ENCODE results near the gene PARD3.

PARD3 gene

DNA sequence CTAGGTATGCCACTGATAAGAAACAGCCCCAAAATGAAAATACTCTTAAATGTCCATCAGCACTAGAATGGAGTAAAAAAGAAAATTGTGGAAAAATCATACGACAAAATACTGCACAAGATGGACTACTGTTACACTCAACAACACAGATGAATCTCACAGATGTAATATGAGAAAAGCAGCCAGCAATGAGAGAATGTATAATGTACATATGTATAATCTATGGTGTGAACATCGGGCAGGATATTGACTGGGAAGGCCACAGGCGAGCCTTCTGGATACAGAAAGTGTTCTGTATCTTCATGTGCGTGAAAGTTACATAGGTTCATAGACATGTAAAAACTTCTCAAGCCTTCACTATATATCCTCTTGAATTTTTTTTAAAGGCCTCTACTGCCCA is 212.6 kb downstream of the PARD3 start:
- no peak overlapping the region for H3K4me2 ChIP-seq (ENCODE audit: low read length)
- no peak overlapping the region for H3K9ac ChIP-seq (ENCODE audit: low read length)
- H3K79me1 ChIP-seq (ENCODE audit: low read length): no peaks in the 10 kb centered on the region
- H2BK120ac ChIP-seq (ENCODE audit: insufficient read depth, low read length, poor library complexity): no peak overlapping the region
- H2BK12ac ChIP-seq (ENCODE audit: low read length): no peak overlapping the region
- H2AFZ ChIP-seq (ENCODE audit: insufficient read depth, low read length, poor library complexity): no peak overlapping the region
- no CpG with 5 or more reads among the region's 4 CpGs for WGBS (ENCODE audit: extremely low coverage, insufficient coverage, insufficient read length)
- no peak overlapping the region for H4K8ac ChIP-seq (ENCODE audit: low read depth, low read length)
- H2AK5ac ChIP-seq (ENCODE audit: low read length): no peak overlapping the region
- no peaks in the 10 kb centered on the region for H3K27me3 ChIP-seq (ENCODE audit: insufficient read depth, low read length)
- no peaks in the 10 kb centered on the region for H3K79me2 ChIP-seq (ENCODE audit: control insufficient read depth, insufficient read depth, low read length, poor library complexity)
- H3K4ac ChIP-seq (ENCODE audit: low read depth, low read length): no peak overlapping the region
- H3K9me3 ChIP-seq (ENCODE audit: insufficient read depth, low read depth, low read length): no peaks in the 10 kb centered on the region
- no peak overlapping the region for H3K4me3 ChIP-seq (ENCODE audit: low read depth, low read length)
- no peak overlapping the region for H3K23ac ChIP-seq (ENCODE audit: low read length)
- no peak overlapping the region for H3K14ac ChIP-seq (ENCODE audit: low read length)
- no peak overlapping the region for H3K27ac ChIP-seq (ENCODE audit: low read depth, low read length)
- no peak overlapping the region for H4K12ac ChIP-seq (ENCODE audit: low read depth, low read length)
- H3K4me1 ChIP-seq (ENCODE audit: control insufficient read depth in 1 of 2, insufficient read depth in 2 of 2, low read length in 2 of 2): no peaks in the 10 kb centered on the region
- H2BK5ac ChIP-seq (ENCODE audit: low read depth, low read length, poor library complexity): no peak overlapping the region
- no peak overlapping the region for H4K91ac ChIP-seq (ENCODE audit: low read depth, low read length)
- DNase-seq: no peak
- no peaks in the 10 kb centered on the region for H3K36me3 ChIP-seq (ENCODE audit: control insufficient read depth in 1 of 2, insufficient read depth in 2 of 2, low read length in 2 of 2)
- no peak overlapping the region for H3K18ac ChIP-seq (ENCODE audit: low read length)

- no peak overlapping the region for H3K18ac ChIP-seq (ENCODE audit: low read length)
- no peaks in the 10 kb centered on the region for H3K36me3 ChIP-seq (ENCODE audit: control insufficient read depth in 1 of 2, insufficient read depth in 2 of 2, low read length in 2 of 2)
- no peaks in the 10 kb centered on the region for H3K4me1 ChIP-seq (ENCODE audit: control insufficient read depth in 1 of 2, insufficient read depth in 2 of 2, low read length in 2 of 2)
- no peak overlapping the region for H2BK5ac ChIP-seq (ENCODE audit: low read depth, low read length, poor library complexity)
- H3K79me2 ChIP-seq (ENCODE audit: control insufficient read depth, insufficient read depth, low read length, poor library complexity): no peaks in the 10 kb centered on the region
- H3K9ac ChIP-seq (ENCODE audit: low read length): no peak overlapping the region
- H3K27ac ChIP-seq (ENCODE audit: low read depth, low read length): no peak overlapping the region
- H3K23ac ChIP-seq (ENCODE audit: low read length): no peak overlapping the region
- no peaks in the 10 kb centered on the region for H3K27me3 ChIP-seq (ENCODE audit: insufficient read depth, low read length)
- no peak overlapping the region for H4K8ac ChIP-seq (ENCODE audit: low read depth, low read length)
- no peak overlapping the region for H2AFZ ChIP-seq (ENCODE audit: insufficient read depth, low read length, poor library complexity)
- H3K4me2 ChIP-seq (ENCODE audit: low read length): no peak overlapping the region
- H2BK12ac ChIP-seq (ENCODE audit: low read length): no peak overlapping the region
- WGBS (ENCODE audit: extremely low coverage, insufficient coverage, insufficient read length): no CpG with 5 or more reads among the region's 4 CpGs
- H3K79me1 ChIP-seq (ENCODE audit: low read length): no peaks in the 10 kb centered on the region
- no peak overlapping the region for H2AK5ac ChIP-seq (ENCODE audit: low read length)
- no peak overlapping the region for H3K4ac ChIP-seq (ENCODE audit: low read depth, low read length)
- no peak overlapping the region for H4K12ac ChIP-seq (ENCODE audit: low read depth, low read length)
- no peaks in the 10 kb centered on the region for H3K9me3 ChIP-seq (ENCODE audit: insufficient read depth, low read depth, low read length)
- no peak overlapping the region for H3K14ac ChIP-seq (ENCODE audit: low read length)
- H3K4me3 ChIP-seq (ENCODE audit: low read depth, low read length): no peak overlapping the region
- no peak overlapping the region for H4K91ac ChIP-seq (ENCODE audit: low read depth, low read length)
- no peak overlapping the region for H2BK120ac ChIP-seq (ENCODE audit: insufficient read depth, low read length, poor library complexity)
- DNase-seq: no peak
Observed at GRCh38 chr10:34601691-34602090, 213.4 kb downstream of the PARD3 start.

DNA sequence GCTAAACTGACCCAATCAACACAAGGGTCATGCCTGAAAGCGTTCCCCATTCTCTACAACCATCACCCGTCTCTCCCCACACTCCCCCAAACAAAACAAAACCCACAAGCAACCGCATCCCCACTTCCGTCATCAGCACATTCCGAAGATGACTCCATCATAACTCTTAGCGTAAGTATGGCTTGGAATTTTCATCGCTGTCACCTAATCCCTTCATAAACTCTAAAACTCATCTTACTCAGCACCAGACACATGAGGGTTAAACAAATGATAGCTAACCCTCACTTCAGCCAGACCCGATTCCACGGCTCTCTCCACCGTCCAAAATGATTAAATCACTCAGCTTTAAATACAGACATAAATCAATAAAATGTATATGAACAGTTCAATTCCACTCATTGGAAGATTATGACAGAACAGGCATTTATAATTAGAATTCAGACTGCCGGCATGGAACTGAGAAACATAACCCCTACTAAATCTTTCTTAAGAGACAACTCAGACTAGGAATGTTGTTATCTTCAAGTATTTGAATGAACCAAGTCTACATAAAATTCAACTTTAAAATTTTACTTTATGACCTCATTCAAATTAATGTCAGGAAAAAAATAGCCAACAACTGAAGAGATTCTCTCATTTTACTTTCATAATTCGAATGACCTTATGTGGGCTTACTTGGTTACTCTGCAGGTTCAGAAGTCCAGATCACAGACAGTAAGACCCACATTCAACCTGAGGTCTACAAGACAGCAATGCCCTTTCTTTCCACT is 215.9 kb downstream of the PARD3 start:
- no peak overlapping the region for H3K4me2 ChIP-seq (ENCODE audit: low read length)
- no peak overlapping the region for H3K9ac ChIP-seq (ENCODE audit: low read length)
- peak overlapping the region; percentile 75 for H3K4ac ChIP-seq (ENCODE audit: low read depth, low read length)
- H3K79me1 ChIP-seq (ENCODE audit: low read length): no peaks in the 10 kb centered on the region
- no peak overlapping the region for H2AFZ ChIP-seq (ENCODE audit: insufficient read depth, low read length, poor library complexity)
- H3K4me3 ChIP-seq (ENCODE audit: low read depth, low read length): no peak overlapping the region
- no peaks in the 10 kb centered on the region for H3K4me1 ChIP-seq (ENCODE audit: control insufficient read depth in 1 of 2, insufficient read depth in 2 of 2, low read length in 2 of 2)
- H3K9me3 ChIP-seq (ENCODE audit: insufficient read depth, low read depth, low read length): no peaks in the 10 kb centered on the region
- no peak overlapping the region for H4K91ac ChIP-seq (ENCODE audit: low read depth, low read length)
- no peak overlapping the region for H2BK12ac ChIP-seq (ENCODE audit: low read length)
- H2BK120ac ChIP-seq (ENCODE audit: insufficient read depth, low read length, poor library complexity): no peak overlapping the region
- H3K14ac ChIP-seq (ENCODE audit: low read length): no peak overlapping the region
- no peak overlapping the region for H4K12ac ChIP-seq (ENCODE audit: low read depth, low read length)
- H3K79me2 ChIP-seq (ENCODE audit: control insufficient read depth, insufficient read depth, low read length, poor library complexity): no peaks in the 10 kb centered on the region
- no peak overlapping the region for H3K23ac ChIP-seq (ENCODE audit: low read length)
- no peak overlapping the region for H2AK5ac ChIP-seq (ENCODE audit: low read length)
- whole genome bisulfite sequencing (ENCODE audit: extremely low coverage, insufficient coverage, insufficient read length): 100% methylated on average over 3 of the region's 12 CpGs
- peak overlapping the region; percentile 28 for H4K8ac ChIP-seq (ENCODE audit: low read depth, low read length)
- DNase-seq: no peak
- no peak overlapping the region for H2BK5ac ChIP-seq (ENCODE audit: low read depth, low read length, poor library complexity)
- H3K27me3 ChIP-seq (ENCODE audit: insufficient read depth, low read length): no peaks in the 10 kb centered on the region
- no peak overlapping the region for H3K27ac ChIP-seq (ENCODE audit: low read depth, low read length)
- H3K36me3 ChIP-seq (ENCODE audit: control insufficient read depth in 1 of 2, insufficient read depth in 2 of 2, low read length in 2 of 2): no peaks in the 10 kb centered on the region
- H3K18ac ChIP-seq (ENCODE audit: low read length): peak overlapping the region; percentile 82

- Histone ChIP-seq H3K23ac (ENCODE audit: low read length) (no peak overlapping the region), H4K91ac (ENCODE audit: low read depth, low read length) (no peak overlapping the region), H3K27me3 (ENCODE audit: insufficient read depth, low read length) (no peaks in the 10 kb centered on the region), H2AFZ (ENCODE audit: insufficient read depth, low read length, poor library complexity) (no peak overlapping the region), H3K18ac (ENCODE audit: low read length) (no peak overlapping the region), H3K27ac (ENCODE audit: low read depth, low read length) (no peak overlapping the region), H3K4me1 (ENCODE audit: control insufficient read depth in 1 of 2, insufficient read depth in 2 of 2, low read length in 2 of 2) (no peaks in the 10 kb centered on the region), H3K9me3 (ENCODE audit: insufficient read depth, low read depth, low read length) (no peaks in the 10 kb centered on the region), H3K4ac (ENCODE audit: low read depth, low read length) (no peak overlapping the region), H3K14ac (ENCODE audit: low read length) (no peak overlapping the region), H2AK5ac (ENCODE audit: low read length) (no peak overlapping the region), H2BK12ac (ENCODE audit: low read length) (no peak overlapping the region), H3K4me2 (ENCODE audit: low read length) (no peak overlapping the region), H2BK5ac (ENCODE audit: low read depth, low read length, poor library complexity) (no peak overlapping the region), H3K79me2 (ENCODE audit: control insufficient read depth, insufficient read depth, low read length, poor library complexity) (no peaks in the 10 kb centered on the region), H4K8ac (ENCODE audit: low read depth, low read length) (no peak overlapping the region), H3K4me3 (ENCODE audit: low read depth, low read length) (no peak overlapping the region), H4K12ac (ENCODE audit: low read depth, low read length) (no peak overlapping the region), H3K9ac (ENCODE audit: low read length) (no peak overlapping the region), H2BK120ac (ENCODE audit: insufficient read depth, low read length, poor library complexity) (no peak overlapping the region), H3K36me3 (ENCODE audit: control insufficient read depth in 1 of 2, insufficient read depth in 2 of 2, low read length in 2 of 2) (no peaks in the 10 kb centered on the region), H3K79me1 (ENCODE audit: low read length) (no peaks in the 10 kb centered on the region)
- no CpG with 5 or more reads among the region's 7 CpGs for WGBS (ENCODE audit: extremely low coverage, insufficient coverage, insufficient read length)
- DNase-seq: no peak
Observed at GRCh38 chr10:34596351-34596750, 218.7 kb downstream of the PARD3 start.

Data from trophoblast cell (in vitro differentiated cells and primary cell).